Smooth muscle cell (in vitro differentiated cells): ENCODE measurements around the gene RYR3. TPM values are rescaled to one million over a fixed set of nuclear protein-coding genes. Genes with fewer than 3 reads are reported as not detected.

Experiments
- DNase-seq: peaks from one replicate; lab custom pipeline; 2025; ENCODE audit not compliant: unreplicated experiment; lab: John Stamatoyannopoulos, UW
- H2AFZ ChIP-seq: fragments of 200-600 bp; sonication (generic); 2 replicates; pipeline ENCODE4 v1.6.0; 2016; ENCODE audit warnings: antibody characterized with exemption, low read depth, mild to moderate bottlenecking
- H3F3A ChIP-seq: fragments of 200-600 bp; sonication (generic); 2 replicates; pipeline ENCODE4 v1.6.0; 2017; ENCODE audit warnings: antibody characterized with exemption, low read depth
- H3K27ac ChIP-seq: fragments of 200-600 bp; sonication (generic); 2 replicates; pipeline ENCODE4 v1.5.1; 2016; ENCODE audit warnings: low read depth, mild to moderate bottlenecking
- H3K27me3 ChIP-seq: fragments of 200-600 bp; sonication (generic); 2 replicates; pipeline ENCODE4 v1.6.1; 2016; ENCODE audit warnings: low read depth, mild to moderate bottlenecking
- H3K36me3 ChIP-seq: fragments of 200-600 bp; sonication (generic); 2 replicates; pipeline ENCODE4 v1.5.1; 2016; ENCODE audit warnings: low read depth
- H3K4me1 ChIP-seq: fragments of 200-600 bp; sonication (generic); 2 replicates; pipeline ENCODE4 v1.5.1; 2016; ENCODE audit warnings: low read depth
- H3K4me2 ChIP-seq: fragments of 200-600 bp; sonication (generic); 2 replicates; pipeline ENCODE4 v1.6.0; 2016; ENCODE audit warnings: mild to moderate bottlenecking
- H3K4me3 ChIP-seq: fragments of 200-600 bp; sonication (generic); 2 replicates; pipeline ENCODE4 v1.5.1; 2016; ENCODE audit warnings: mild to moderate bottlenecking
- H3K79me2 ChIP-seq: fragments of 200-600 bp; sonication (generic); 2 replicates; pipeline ENCODE4 v1.6.0; 2016; ENCODE audit warnings: low read depth, mild to moderate bottlenecking
- H3K9ac ChIP-seq: fragments of 200-600 bp; sonication (generic); 2 replicates; pipeline ENCODE4 v1.6.0; 2016; ENCODE audit warnings: low read depth
- H3K9me3 ChIP-seq: fragments of 200-600 bp; sonication (generic); replicated peaks from 2 replicates; pipeline ENCODE4 v1.5.1; 2016; ENCODE audit warnings: low read depth
- H4K20me1 ChIP-seq: fragments of 200-600 bp; sonication (generic); 2 replicates; pipeline ENCODE4 v1.6.0; 2016; ENCODE audit warnings: low read depth
- WGBS: methylation state at CpG from one replicate; pipeline ENCODE4 v1.1.7; 2016; ENCODE audit warnings: low lambda C conversion rate; 5-methylcytosine and 5-hydroxymethylcytosine counted together
- polyA plus RNA-seq: library from polyadenylated mRNA; unstranded; fragments of >200 nt; fragmentation: Nextera tagmentation; extraction: Ambion mirVana; gene quantifications from 2 replicates; pipeline ENCODE4 v1.2.1, GENCODE V29; 2016
- total RNA-seq: library from RNA; depleted of rRNA; stranded (reverse); fragments of >200 nt; gene quantifications from 2 replicates; pipeline ENCODE4 v1.2.3, GENCODE V29; 2014
- TF ChIP-seq, protein P1 (sequence below): fragments of 200-600 bp; sonication (generic); IDR thresholded peaks from 2 replicates; pipeline ENCODE4 v1.5.1; 2017; ENCODE audit warnings: borderline replicate concordance, mild to moderate bottlenecking, antibody characterized with exemption; ENCODE audit not compliant: insufficient read depth, poor library complexity, severe bottlenecking

Gene RYR3
- total and polyA plus RNA-seq, 2 experiments from 2014 or later: 0.23 to 6.2 TPM

DNA sequence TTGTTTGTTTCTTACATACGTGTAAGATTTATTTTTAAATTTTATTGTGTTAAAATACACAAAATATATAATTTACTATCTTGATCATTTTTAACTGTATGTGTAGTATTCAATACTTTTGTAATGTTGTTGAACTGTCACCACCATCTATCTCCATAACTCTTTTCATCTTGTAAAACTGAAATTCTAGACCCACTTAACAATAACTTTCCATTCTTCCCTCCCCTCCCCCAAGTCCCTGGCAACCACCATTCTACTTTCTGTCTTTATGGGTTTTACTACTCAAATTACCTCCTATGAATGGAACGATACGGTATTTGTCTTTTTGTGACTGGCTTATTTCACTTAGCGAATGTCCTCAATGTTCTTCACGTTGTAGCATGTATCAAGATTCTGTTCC is 395.4 kb downstream of the RYR3 start:
- no peak overlapping the region for H2AFZ ChIP-seq
- H4K20me1 ChIP-seq: no peaks in the 10 kb centered on the region
- WGBS: 89% methylated on average over 5 of the region's 5 CpGs
- H3F3A ChIP-seq: no peaks in the 10 kb centered on the region
- no peaks in the 10 kb centered on the region for H3K27me3 ChIP-seq
- no peaks in the 10 kb centered on the region for H3K9me3 ChIP-seq
- H3K27ac ChIP-seq: no peak overlapping the region
- no peak for DNase-seq
- no peak overlapping the region for H3K4me3 ChIP-seq
- H3K9ac ChIP-seq: no peak overlapping the region
- TF ChIP-seq, protein P1, sequence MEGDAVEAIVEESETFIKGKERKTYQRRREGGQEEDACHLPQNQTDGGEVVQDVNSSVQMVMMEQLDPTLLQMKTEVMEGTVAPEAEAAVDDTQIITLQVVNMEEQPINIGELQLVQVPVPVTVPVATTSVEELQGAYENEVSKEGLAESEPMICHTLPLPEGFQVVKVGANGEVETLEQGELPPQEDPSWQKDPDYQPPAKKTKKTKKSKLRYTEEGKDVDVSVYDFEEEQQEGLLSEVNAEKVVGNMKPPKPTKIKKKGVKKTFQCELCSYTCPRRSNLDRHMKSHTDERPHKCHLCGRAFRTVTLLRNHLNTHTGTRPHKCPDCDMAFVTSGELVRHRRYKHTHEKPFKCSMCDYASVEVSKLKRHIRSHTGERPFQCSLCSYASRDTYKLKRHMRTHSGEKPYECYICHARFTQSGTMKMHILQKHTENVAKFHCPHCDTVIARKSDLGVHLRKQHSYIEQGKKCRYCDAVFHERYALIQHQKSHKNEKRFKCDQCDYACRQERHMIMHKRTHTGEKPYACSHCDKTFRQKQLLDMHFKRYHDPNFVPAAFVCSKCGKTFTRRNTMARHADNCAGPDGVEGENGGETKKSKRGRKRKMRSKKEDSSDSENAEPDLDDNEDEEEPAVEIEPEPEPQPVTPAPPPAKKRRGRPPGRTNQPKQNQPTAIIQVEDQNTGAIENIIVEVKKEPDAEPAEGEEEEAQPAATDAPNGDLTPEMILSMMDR: no peak
- H3K36me3 ChIP-seq: no peaks in the 10 kb centered on the region
- no peaks in the 10 kb centered on the region for H3K4me1 ChIP-seq
- H3K4me2 ChIP-seq: no peak overlapping the region
- H3K79me2 ChIP-seq: no peaks in the 10 kb centered on the region

DNA sequence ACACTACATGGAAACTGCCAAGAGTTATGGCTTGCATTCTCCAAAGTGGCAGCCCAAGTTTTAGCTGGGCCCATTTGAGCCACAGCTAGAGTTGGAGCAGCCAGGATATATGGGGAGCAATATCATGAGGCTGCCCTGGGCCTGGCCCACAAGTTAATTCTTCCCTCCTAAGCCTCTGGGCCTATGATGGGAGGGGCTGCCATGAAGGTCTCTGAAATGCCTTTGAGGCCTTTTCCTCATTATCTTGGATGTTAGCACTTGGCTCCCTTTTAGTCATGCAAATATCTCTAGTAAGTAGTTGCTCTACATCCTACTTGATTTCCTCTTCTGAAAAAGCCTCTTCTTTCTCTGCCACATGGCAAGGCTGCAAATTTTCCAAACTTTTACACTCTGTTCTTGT is 400.0 kb downstream of the RYR3 start:
- TF ChIP-seq, protein P1: no peak
- Histone ChIP-seq H3K4me2 (no peak overlapping the region), H3K79me2 (no peaks in the 10 kb centered on the region), H4K20me1 (no peaks in the 10 kb centered on the region), H3K4me1 (no peaks in the 10 kb centered on the region), H3K36me3 (no peaks in the 10 kb centered on the region), H3F3A (no peaks in the 10 kb centered on the region), H3K9ac (no peak overlapping the region), H3K9me3 (no peaks in the 10 kb centered on the region), H3K27me3 (no peaks in the 10 kb centered on the region), H3K27ac (no peak overlapping the region), H3K4me3 (no peak overlapping the region), H2AFZ (no peak overlapping the region)
- DNase-seq: no peak

DNA sequence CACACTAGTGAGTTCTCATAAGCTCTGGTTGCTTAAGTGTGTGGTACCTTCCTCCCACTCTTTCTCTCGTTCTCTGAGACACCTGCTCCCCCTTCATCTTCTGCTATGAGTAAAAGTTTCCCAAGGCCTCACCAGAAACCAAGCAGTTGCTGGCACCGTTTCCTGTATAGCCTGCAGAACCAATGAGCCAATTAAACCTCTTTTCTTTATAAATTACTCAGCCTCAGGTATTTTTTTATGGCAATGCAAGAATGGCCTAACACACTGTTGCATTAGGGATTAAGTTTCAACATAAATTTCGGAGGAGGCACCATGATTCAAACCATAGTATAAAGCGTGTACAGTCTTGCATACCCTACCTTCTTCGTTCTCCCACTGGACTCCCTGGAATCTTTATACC is 405.3 kb downstream of the RYR3 start:
- Histone ChIP-seq H3F3A (no peaks in the 10 kb centered on the region), H3K27ac (no peak overlapping the region), H3K4me1 (no peaks in the 10 kb centered on the region), H3K36me3 (no peaks in the 10 kb centered on the region), H2AFZ (no peak overlapping the region), H3K4me3 (no peak overlapping the region), H3K79me2 (no peaks in the 10 kb centered on the region), H3K9ac (no peak overlapping the region), H3K9me3 (no peaks in the 10 kb centered on the region), H3K27me3 (no peaks in the 10 kb centered on the region), H4K20me1 (no peaks in the 10 kb centered on the region), H3K4me2 (no peak overlapping the region)
- no peak for DNase-seq
- 92% methylated on average over 5 of the region's 5 CpGs for WGBS
- TF ChIP-seq, protein P1: no peak

DNA sequence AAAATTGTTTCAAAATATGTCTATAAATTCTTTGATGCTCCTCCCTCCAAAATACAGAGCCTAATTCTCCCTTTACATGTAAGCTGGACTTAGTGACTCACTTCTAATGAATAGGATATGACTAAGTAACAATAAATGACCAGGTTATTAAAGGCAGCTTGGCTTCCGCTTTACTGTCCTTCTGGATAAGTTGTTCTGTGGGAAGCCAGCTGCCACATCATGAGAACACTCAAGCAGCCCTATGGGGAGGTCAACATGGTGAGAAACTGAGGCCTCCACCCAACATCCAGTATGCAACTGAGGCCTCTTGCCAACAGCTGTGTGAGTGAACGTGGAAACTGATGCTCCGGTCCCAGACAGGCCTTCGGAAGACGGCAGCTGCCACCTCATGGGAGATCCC is 410.2 kb downstream of the RYR3 start:
- H3K79me2 ChIP-seq: no peaks in the 10 kb centered on the region
- no peaks in the 10 kb centered on the region for H4K20me1 ChIP-seq
- H3K9me3 ChIP-seq: no peaks in the 10 kb centered on the region
- peak overlapping the region; percentile 0 for H3K27ac ChIP-seq
- H3K4me1 ChIP-seq: no peaks in the 10 kb centered on the region
- no peak overlapping the region for H3K4me2 ChIP-seq
- DNase-seq: no peak
- H2AFZ ChIP-seq: no peak overlapping the region
- WGBS: 81% methylated on average over 5 of the region's 5 CpGs
- H3K27me3 ChIP-seq: no peaks in the 10 kb centered on the region
- H3K4me3 ChIP-seq: no peak overlapping the region
- no peaks in the 10 kb centered on the region for H3K36me3 ChIP-seq
- no peak overlapping the region for H3K9ac ChIP-seq
- TF ChIP-seq, protein P1: no peak
- H3F3A ChIP-seq: no peaks in the 10 kb centered on the region
